ENCODE results near the gene PMFBP1.

Gene PMFBP1

GRCh38 chr16:72214821-72215220, 42.9 kb upstream of the PMFBP1 start:
- TF ChIP-seq, protein P1, sequence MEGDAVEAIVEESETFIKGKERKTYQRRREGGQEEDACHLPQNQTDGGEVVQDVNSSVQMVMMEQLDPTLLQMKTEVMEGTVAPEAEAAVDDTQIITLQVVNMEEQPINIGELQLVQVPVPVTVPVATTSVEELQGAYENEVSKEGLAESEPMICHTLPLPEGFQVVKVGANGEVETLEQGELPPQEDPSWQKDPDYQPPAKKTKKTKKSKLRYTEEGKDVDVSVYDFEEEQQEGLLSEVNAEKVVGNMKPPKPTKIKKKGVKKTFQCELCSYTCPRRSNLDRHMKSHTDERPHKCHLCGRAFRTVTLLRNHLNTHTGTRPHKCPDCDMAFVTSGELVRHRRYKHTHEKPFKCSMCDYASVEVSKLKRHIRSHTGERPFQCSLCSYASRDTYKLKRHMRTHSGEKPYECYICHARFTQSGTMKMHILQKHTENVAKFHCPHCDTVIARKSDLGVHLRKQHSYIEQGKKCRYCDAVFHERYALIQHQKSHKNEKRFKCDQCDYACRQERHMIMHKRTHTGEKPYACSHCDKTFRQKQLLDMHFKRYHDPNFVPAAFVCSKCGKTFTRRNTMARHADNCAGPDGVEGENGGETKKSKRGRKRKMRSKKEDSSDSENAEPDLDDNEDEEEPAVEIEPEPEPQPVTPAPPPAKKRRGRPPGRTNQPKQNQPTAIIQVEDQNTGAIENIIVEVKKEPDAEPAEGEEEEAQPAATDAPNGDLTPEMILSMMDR (IDR thresholded peaks at IDR 0.05; ENCODE audit: low read depth, low read length) = no peak
- no peak overlapping the region for H3K4me3 ChIP-seq (replicated peaks in 1 of 2; ENCODE audit: low read depth in 2 of 2, low read length in 2 of 2)
- no peak for DNase-seq (ENCODE audit: low read depth in 2 of 2)

GRCh38 chr16:72211110-72211509, 39.2 kb upstream of the PMFBP1 start:
- TF ChIP-seq, protein P1 (IDR thresholded peaks at IDR 0.05; ENCODE audit: low read depth, low read length) = no peak
- H3K4me3 ChIP-seq (replicated peaks in 1 of 2; ENCODE audit: low read depth in 2 of 2, low read length in 2 of 2) = no peak overlapping the region
- DNase-seq (ENCODE audit: low read depth in 2 of 2) = no peak

- no peak for DNase-seq (ENCODE audit: low read depth in 2 of 2)
- H3K4me3 ChIP-seq (replicated peaks in 1 of 2; ENCODE audit: low read depth in 2 of 2, low read length in 2 of 2) = no peak overlapping the region
- TF ChIP-seq, protein P1 (IDR thresholded peaks at IDR 0.05; ENCODE audit: low read depth, low read length) = no peak
Observed at GRCh38 chr16:72210555-72210954, 38.6 kb upstream of the PMFBP1 start.

DNA sequence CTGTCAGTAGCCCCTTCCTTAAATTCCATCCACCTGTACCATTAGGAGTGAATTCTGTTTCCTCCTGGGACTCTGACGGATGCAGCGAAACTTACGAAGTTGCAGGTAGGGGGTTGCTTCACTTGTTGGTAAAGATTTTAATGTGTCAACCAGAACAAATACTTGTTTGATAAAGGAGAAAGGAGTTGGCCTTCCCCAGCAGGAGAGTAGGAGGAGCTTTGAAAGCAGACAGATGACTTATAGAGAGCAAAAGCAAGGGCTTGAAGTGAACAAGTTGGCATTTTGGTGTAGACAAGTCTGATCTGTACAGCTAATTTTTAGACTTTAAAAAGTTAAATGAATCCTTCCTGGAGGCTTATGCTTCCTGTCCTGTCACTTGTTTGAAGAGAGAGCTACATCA, 38.1 kb upstream of the PMFBP1 start:
- no peak overlapping the region for H3K4me3 ChIP-seq (replicated peaks in 1 of 2; ENCODE audit: low read depth in 2 of 2, low read length in 2 of 2)
- TF ChIP-seq, protein P1 (IDR thresholded peaks at IDR 0.05; ENCODE audit: low read depth, low read length) = no peak
- no peak for DNase-seq (ENCODE audit: low read depth in 2 of 2)

GRCh38 chr16:72206299-72206698, 34.3 kb upstream of the PMFBP1 start:
- no peak for DNase-seq (ENCODE audit: low read depth in 2 of 2)
- H3K4me3 ChIP-seq (replicated peaks in 1 of 2; ENCODE audit: low read depth in 2 of 2, low read length in 2 of 2) = no peak overlapping the region
- TF ChIP-seq, protein P1 (IDR thresholded peaks at IDR 0.05; ENCODE audit: low read depth, low read length) = no peak

DNA sequence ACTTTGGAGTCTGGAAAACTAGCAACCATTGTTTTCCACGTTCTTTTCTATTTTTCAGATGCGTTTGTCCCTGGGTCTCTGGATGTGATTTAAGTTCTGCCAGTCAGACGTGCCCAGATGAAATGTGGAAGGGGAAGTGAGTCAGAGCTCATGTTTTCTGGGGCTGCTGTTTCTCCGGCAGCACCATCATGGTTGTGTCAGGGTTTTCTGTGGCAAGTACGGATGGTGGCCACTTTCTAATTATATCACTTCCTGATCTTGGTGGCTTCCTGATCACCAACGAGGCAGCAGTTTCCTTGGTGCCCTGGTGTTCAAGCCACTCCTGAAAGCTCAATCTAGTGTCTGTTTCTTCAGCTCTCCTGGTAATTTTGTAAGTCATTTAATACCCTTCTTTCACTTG, 31.4 kb upstream of the PMFBP1 start:
- TF ChIP-seq, protein P1 (IDR thresholded peaks at IDR 0.05; ENCODE audit: low read depth, low read length) = no peak
- peak; percentile 40 to 65 for DNase-seq (ENCODE audit: low read depth in 2 of 2)
- H3K4me3 ChIP-seq (replicated peaks in 1 of 2; ENCODE audit: low read depth in 2 of 2, low read length in 2 of 2) = no peak overlapping the region

DNA sequence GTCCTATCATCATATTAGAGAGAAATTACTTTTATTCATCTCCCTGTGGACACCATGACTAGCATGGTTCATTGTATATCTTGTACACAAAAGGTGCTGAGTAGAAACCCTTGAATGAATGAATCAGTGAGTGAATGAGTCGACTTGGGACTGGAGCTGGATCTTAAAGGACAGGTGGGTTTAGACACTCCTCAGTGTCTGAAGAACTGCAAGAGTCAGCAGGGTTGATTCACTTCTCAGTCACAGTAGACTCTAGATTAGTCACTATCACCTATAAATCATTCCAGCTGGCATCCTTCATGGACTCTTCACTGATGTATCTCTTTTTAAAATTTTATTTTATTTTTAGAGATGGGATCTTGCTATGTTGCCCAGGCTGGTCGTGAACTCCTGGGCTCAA, 30.1 kb upstream of the PMFBP1 start:
- no peak overlapping the region for H3K4me3 ChIP-seq (replicated peaks in 1 of 2; ENCODE audit: low read depth in 2 of 2, low read length in 2 of 2)
- DNase-seq (ENCODE audit: low read depth in 2 of 2) = peak in 1 of 2 donors; percentile 33
- TF ChIP-seq, protein P1 (IDR thresholded peaks at IDR 0.05; ENCODE audit: low read depth, low read length) = no peak
